ENCODE measurements around the gene CDC25B.
"Not testable (repeated sequence)": the region's sequence is repeated elsewhere in the genome, so short reads cannot be mapped to it uniquely, and the experiment has no call there.

Gene CDC25B

DNA sequence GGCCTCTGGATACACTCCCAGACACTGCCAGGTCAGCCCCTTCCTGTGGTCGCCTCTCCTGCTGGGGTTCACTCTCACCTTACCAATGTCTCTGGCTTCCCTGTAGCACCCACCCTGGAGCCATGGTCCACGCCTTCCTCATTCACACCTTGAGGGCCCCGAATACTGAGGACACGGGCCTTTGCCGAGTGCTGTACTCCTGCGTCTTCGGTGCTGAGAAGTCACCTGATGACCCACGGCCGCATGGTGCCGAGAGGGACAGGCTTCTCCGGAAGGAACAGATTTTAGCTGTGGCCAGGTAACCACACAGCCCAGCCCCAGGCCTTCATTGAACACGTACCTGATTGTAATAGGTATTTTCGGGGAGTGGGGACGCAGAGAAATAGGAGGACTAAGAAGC lies 25.9 kb downstream of the CDC25B start:
- no peaks in the 10 kb centered on the region for H3K9me3 ChIP-seq (ENCODE audit: severe bottlenecking)
- no peaks in the 10 kb centered on the region for H3K27me3 ChIP-seq (ENCODE audit: insufficient read depth, poor library complexity, severe bottlenecking)
- TF ChIP-seq CTCF (IDR thresholded peaks at IDR 0.05; ENCODE audit: poor library complexity, severe bottlenecking): no peak
- H3K36me3 ChIP-seq (ENCODE audit: low read depth): peaks cover 12% of the 10 kb centered on the region
- ATAC-seq (ENCODE audit: low read depth): no peak
- H3K4me3 ChIP-seq (ENCODE audit: severe bottlenecking): no peak overlapping the region
- no peak overlapping the region for H3K27ac ChIP-seq (ENCODE audit: poor library complexity, severe bottlenecking)
- no peak for DNase-seq (ENCODE audit: low spot score)
- peaks cover 8% of the 10 kb centered on the region for H3K4me1 ChIP-seq (ENCODE audit: insufficient read depth, poor library complexity, severe bottlenecking)

- no peak for TF ChIP-seq CTCF (IDR thresholded peaks at IDR 0.05; ENCODE audit: poor library complexity, severe bottlenecking)
- Histone ChIP-seq H3K4me1 (ENCODE audit: insufficient read depth, poor library complexity, severe bottlenecking) (peaks cover 8% of the 10 kb centered on the region), H3K36me3 (ENCODE audit: low read depth) (peaks cover 12% of the 10 kb centered on the region), H3K27me3 (ENCODE audit: insufficient read depth, poor library complexity, severe bottlenecking) (no peaks in the 10 kb centered on the region), H3K9me3 (ENCODE audit: severe bottlenecking) (no peaks in the 10 kb centered on the region), H3K4me3 (ENCODE audit: severe bottlenecking) (no peak overlapping the region), H3K27ac (ENCODE audit: poor library complexity, severe bottlenecking) (no peak overlapping the region)
- ATAC-seq (ENCODE audit: low read depth) (no peak), DNase-seq (ENCODE audit: low spot score) (no peak)
Measured at GRCh38 chr20:3823881-3824280, 27.8 kb downstream of the CDC25B start.

DNA sequence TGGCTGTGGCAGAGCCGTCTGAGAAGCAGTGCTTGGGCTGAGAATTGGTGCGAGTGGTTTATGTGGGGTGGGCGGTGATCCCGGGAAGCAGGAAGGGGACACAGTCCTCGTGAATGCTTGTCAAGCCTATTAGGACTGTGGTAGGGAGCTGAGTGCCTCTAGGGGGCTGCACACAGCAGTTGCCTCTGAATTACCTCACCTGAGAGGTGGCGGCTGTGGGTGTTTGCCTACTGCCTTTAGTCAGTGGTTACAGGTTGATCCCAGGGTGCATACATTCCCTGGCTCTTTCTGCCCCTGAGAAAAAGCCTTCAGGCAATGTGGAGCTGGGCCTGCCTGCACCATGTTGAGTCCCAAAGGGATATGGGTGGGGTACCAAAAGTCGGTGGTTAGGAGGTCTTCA lies 29.4 kb downstream of the CDC25B start:
- no peak for DNase-seq (ENCODE audit: low spot score)
- H3K27me3 ChIP-seq (ENCODE audit: insufficient read depth, poor library complexity, severe bottlenecking): no peaks in the 10 kb centered on the region
- peaks cover 12% of the 10 kb centered on the region for H3K36me3 ChIP-seq (ENCODE audit: low read depth)
- H3K4me1 ChIP-seq (ENCODE audit: insufficient read depth, poor library complexity, severe bottlenecking): peaks cover 4% of the 10 kb centered on the region
- no peak overlapping the region for H3K4me3 ChIP-seq (ENCODE audit: severe bottlenecking)
- H3K9me3 ChIP-seq (ENCODE audit: severe bottlenecking): no peaks in the 10 kb centered on the region
- H3K27ac ChIP-seq (ENCODE audit: poor library complexity, severe bottlenecking): no peak overlapping the region
- TF ChIP-seq CTCF (IDR thresholded peaks at IDR 0.05; ENCODE audit: poor library complexity, severe bottlenecking): no peak
- no peak for ATAC-seq (ENCODE audit: low read depth)

GRCh38 chr20:3826420-3826819 lies 30.3 kb downstream of the CDC25B start:
- ATAC-seq (ENCODE audit: low read depth): no peak
- TF ChIP-seq CTCF (IDR thresholded peaks at IDR 0.05; ENCODE audit: poor library complexity, severe bottlenecking): no peak
- H3K27me3 ChIP-seq (ENCODE audit: insufficient read depth, poor library complexity, severe bottlenecking): no peaks in the 10 kb centered on the region

GRCh38 chr20:3828798-3829197 lies 32.7 kb downstream of the CDC25B start:
- no peaks in the 10 kb centered on the region for H3K27me3 ChIP-seq (ENCODE audit: insufficient read depth, poor library complexity, severe bottlenecking)
- H3K9me3 ChIP-seq (ENCODE audit: severe bottlenecking): no peaks in the 10 kb centered on the region
- no peak for TF ChIP-seq CTCF (IDR thresholded peaks at IDR 0.05; ENCODE audit: poor library complexity, severe bottlenecking)
- no peaks in the 10 kb centered on the region for H3K36me3 ChIP-seq (ENCODE audit: low read depth)
- no peak for DNase-seq (ENCODE audit: low spot score)
- no peaks in the 10 kb centered on the region for H3K4me1 ChIP-seq (ENCODE audit: insufficient read depth, poor library complexity, severe bottlenecking)
- no peak overlapping the region for H3K27ac ChIP-seq (ENCODE audit: poor library complexity, severe bottlenecking)
- H3K4me3 ChIP-seq (ENCODE audit: severe bottlenecking): no peak overlapping the region
- no peak for ATAC-seq (ENCODE audit: low read depth)

More at GRCh38 chr20:3826420-3826819, 30.3 kb downstream of the CDC25B start:
- Histone ChIP-seq H3K36me3 (ENCODE audit: low read depth) (peaks cover 12% of the 10 kb centered on the region), H3K4me3 (ENCODE audit: severe bottlenecking) (no peak overlapping the region), H3K27ac (ENCODE audit: poor library complexity, severe bottlenecking) (no peak overlapping the region), H3K4me1 (ENCODE audit: insufficient read depth, poor library complexity, severe bottlenecking) (peaks cover 1% of the 10 kb centered on the region), H3K9me3 (ENCODE audit: severe bottlenecking) (no peaks in the 10 kb centered on the region)
- DNase-seq (ENCODE audit: low spot score): no peak

DNA sequence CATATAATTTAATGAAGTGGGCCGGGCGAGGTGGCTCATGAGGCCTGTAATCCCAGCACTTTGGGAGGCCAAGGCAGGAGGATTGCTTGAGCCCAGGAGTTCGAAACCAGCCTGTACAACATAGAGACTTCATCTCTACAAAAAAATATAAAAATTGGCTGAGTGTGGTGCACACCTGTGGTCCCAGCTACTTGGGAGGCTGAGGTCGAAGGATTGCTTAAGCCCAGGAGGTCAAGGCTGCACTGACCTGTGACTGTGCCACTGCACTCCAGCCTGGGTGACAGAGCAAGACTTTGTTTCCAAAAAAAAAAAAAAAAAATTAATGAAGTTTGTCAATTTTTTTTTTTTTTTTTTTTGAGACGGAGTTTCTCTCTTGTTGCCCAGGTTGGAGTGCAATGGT lies 33.8 kb downstream of the CDC25B start:
- H3K4me3 ChIP-seq (ENCODE audit: severe bottlenecking); DNase-seq (ENCODE audit: low spot score); H3K27me3 ChIP-seq (ENCODE audit: insufficient read depth, poor library complexity, severe bottlenecking); H3K36me3 ChIP-seq (ENCODE audit: low read depth); H3K27ac ChIP-seq (ENCODE audit: poor library complexity, severe bottlenecking); H3K9me3 ChIP-seq (ENCODE audit: severe bottlenecking); ATAC-seq (ENCODE audit: low read depth); H3K4me1 ChIP-seq (ENCODE audit: insufficient read depth, poor library complexity, severe bottlenecking): not testable (repeated sequence)

Measured in RWPE2 (cell line).